Fibroblast of the aortic adventitia (primary cell): ENCODE measurements around the gene OMP. TPM values are rescaled to one million over a fixed set of nuclear protein-coding genes. Genes with fewer than 3 reads are reported as not detected.
"Not testable (repeated sequence)": the region's sequence is repeated elsewhere in the genome, so short reads cannot be mapped to it uniquely, and the experiment has no call there.

Experiments used
- DNase-seq: peaks from one replicate; pipeline ENCODE4 v3.0.0-alpha.2; 2010; ENCODE audit warnings: low read depth
- H3K4me3 ChIP-seq: 2 replicates; pipeline ENCODE4 v1.5.1; 2011; ENCODE audit warnings: low read depth, mild to moderate bottlenecking, control low read depth, low read length, moderate library complexity
- CTCF ChIP-seq: IDR thresholded peaks from 2 replicates; pipeline ENCODE4 v1.5.1; 2011; ENCODE audit warnings: mild to moderate bottlenecking, low read length, control low read depth, inconsistent platforms; ENCODE audit not compliant: insufficient read depth
- total RNA-seq: library from RNA; depleted of rRNA; stranded (reverse); fragments of >200 nt; gene quantifications from 2 replicates; pipeline ENCODE4 v1.2.3, GENCODE V29; 2012; ENCODE audit warnings: low replicate concordance

OMP gene
- total RNA-seq, 1 donor: 1.1 TPM

DNA sequence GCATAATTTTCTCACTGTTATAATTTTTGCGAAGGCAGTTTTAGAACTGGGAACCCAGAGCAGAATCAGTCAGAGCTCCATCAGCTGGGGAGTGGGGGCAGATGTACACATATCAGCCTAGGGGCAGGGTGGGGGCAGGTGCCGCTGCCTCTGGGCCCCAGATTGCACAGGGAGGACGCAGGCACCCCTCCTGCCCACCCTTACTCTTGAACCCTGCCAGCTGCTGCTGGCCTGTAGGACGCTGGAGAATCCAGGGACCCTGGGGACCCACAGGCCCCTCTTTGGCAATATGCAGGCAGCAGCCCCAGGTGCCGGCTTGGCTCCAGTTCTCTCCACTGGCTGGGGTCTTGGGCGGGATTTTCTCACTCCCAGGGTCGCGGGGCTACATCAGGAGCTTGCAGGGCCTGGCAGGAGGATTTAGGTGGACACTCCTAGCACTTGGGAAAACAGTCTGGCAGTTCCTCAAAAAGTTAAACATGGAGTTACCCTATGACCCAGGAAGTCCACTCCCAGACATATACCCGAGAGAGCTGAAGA, 44.6 kb upstream of the OMP start:
- H3K4me3 ChIP-seq: no peak overlapping the region
- no peak for TF ChIP-seq CTCF
- no peak for DNase-seq

DNA sequence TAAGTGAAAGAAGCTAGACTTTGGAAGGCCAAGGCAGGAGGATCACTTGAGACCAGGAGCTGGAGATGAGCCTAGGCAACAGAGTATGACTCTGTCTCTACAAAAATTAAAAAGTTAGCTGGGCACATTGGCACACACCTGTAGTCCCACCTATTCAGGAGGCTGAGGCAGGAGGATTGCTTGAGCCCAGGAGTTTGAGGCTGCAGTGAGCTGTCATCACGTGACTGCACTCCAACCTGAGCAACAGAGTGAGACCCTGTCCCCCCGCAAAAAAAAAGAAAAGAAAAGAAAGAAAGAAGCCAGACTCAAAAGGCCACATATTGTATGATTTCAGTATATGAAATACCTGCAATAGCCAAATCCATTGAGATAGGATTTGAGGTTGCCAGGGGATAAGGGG, 43.7 kb upstream of the OMP start:
- DNase-seq: no peak
- no peak overlapping the region for H3K4me3 ChIP-seq
- no peak for TF ChIP-seq CTCF

GRCh38 chr11:77059806-77060205, 42.8 kb upstream of the OMP start:
- no peak overlapping the region for H3K4me3 ChIP-seq
- no peak for TF ChIP-seq CTCF
- DNase-seq: no peak

- TF ChIP-seq CTCF: no peak
- H3K4me3 ChIP-seq: no peak overlapping the region
- no peak for DNase-seq
Observed at GRCh38 chr11:77060234-77060633, 42.4 kb upstream of the OMP start.

- DNase-seq, H3K4me3 ChIP-seq: not testable (repeated sequence)
Observed at GRCh38 chr11:77061258-77061657, 41.4 kb upstream of the OMP start.

DNA sequence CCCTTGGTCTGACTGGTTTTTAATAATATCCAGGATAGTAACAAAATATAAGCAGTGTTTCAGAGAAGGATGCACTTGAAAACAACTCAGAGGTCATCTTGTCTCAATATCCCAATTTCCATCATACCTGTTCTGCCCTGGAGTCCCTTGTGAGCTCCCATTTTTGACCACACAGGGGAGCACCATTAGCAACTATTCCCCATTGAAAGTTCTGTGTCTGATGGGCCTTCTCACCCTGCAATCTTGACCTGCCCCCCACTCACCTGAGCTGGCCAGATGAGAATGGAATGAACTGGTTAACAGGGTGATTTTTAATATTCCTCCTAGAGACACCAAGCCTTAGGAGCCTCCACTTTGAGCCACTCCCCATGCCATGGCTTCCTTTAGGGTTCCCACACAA, 39.7 kb upstream of the OMP start:
- no peak for DNase-seq
- H3K4me3 ChIP-seq: no peak overlapping the region
- peak; percentile 17 for TF ChIP-seq CTCF

DNA sequence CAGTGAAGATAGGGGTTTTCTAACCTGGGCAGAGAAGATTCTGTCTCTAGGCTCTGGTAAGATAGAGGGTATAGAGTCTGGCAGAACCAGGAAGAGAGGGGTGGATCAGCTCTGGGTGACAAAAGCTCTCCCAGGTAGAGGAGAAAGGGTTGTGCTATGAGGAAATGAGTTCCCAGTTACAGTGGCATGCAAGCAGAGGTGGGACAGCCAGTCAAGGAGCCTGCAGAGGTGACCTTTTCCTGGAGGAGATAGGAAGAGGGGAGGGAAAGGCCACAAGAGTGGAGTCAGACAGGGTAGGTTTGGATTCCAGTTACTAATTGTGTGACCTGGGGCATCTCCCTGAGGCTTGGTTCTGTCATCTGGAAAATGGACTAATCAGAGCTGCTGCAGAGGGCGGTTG, 39.2 kb upstream of the OMP start:
- no peak overlapping the region for H3K4me3 ChIP-seq
- DNase-seq: no peak
- no peak for TF ChIP-seq CTCF
